Astrocyte (in vitro differentiated cells and primary cell): ENCODE results near the gene CALR3. TPM values are rescaled to one million over a fixed set of nuclear protein-coding genes. Genes with fewer than 3 reads are reported as not detected.

Source experiments
- DNase-seq: peaks from one replicate; pipeline ENCODE4 v3.0.0-alpha.2; 2010; ENCODE audit warnings: low read depth
- FAIRE-seq: peaks from 2 replicates; lab custom pipeline; 2011; peaks lifted over from hg19 to GRCh38; lab: Jason Lieb, UNC
- H2AFZ ChIP-seq: 2 replicates; pipeline ENCODE4 v1.6.0; 2012; ENCODE audit warnings: low read depth, low read length, inconsistent platforms
- H3K27ac ChIP-seq: 2 replicates; pipeline ENCODE4 v1.5.1; 2011; ENCODE audit warnings: low read depth, low read length, inconsistent platforms
- H3K27me3 ChIP-seq: 2 replicates; pipeline ENCODE4 v1.6.0; 2011; ENCODE audit warnings: low read length, inconsistent platforms; ENCODE audit not compliant: insufficient read depth
- H3K36me3 ChIP-seq: 2 replicates; pipeline ENCODE4 v1.5.1; 2011; ENCODE audit warnings: low read length, inconsistent platforms; ENCODE audit not compliant: insufficient read depth
- H3K4me1 ChIP-seq: 2 replicates; pipeline ENCODE4 v1.5.1; 2011; ENCODE audit warnings: low read length, inconsistent platforms; ENCODE audit not compliant: insufficient read depth
- H3K4me2 ChIP-seq: 2 replicates; pipeline ENCODE4 v1.6.0; 2012; ENCODE audit warnings: low read length, inconsistent platforms
- H3K4me3 ChIP-seq: 2 replicates; pipeline ENCODE4 v1.5.1; 2011; ENCODE audit warnings: low read depth, mild to moderate bottlenecking, low read length, inconsistent platforms; ENCODE audit not compliant: insufficient read depth
- H3K79me2 ChIP-seq: 2 replicates; pipeline ENCODE4 v1.6.0; 2012; ENCODE audit warnings: mild to moderate bottlenecking, low read length, inconsistent platforms; ENCODE audit not compliant: insufficient read depth
- H3K9ac ChIP-seq: 2 replicates; pipeline ENCODE4 v1.6.0; 2012; ENCODE audit warnings: mild to moderate bottlenecking, low read length, inconsistent platforms
- H3K9me3 ChIP-seq: 2 replicates; pipeline ENCODE4 v1.5.1; 2012; ENCODE audit warnings: low read depth, mild to moderate bottlenecking, low read length, inconsistent platforms; ENCODE audit not compliant: insufficient read depth
- H4K20me1 ChIP-seq: 2 replicates; pipeline ENCODE4 v1.6.0; 2012; ENCODE audit warnings: low read length, inconsistent platforms; ENCODE audit not compliant: insufficient read depth
- H3K27ac Mint-ChIP-seq: one replicate; pipeline ENCODE4 v1.8.0; 2021; ENCODE audit warnings: mild to moderate bottlenecking, mixed read lengths; ENCODE audit not compliant: unreplicated experiment
- H3K27me3 Mint-ChIP-seq: one replicate; pipeline ENCODE4 v1.8.0; 2021; ENCODE audit warnings: low read depth, mixed read lengths; ENCODE audit not compliant: unreplicated experiment
- H3K36me3 Mint-ChIP-seq: one replicate; pipeline ENCODE4 v1.8.0; 2021; ENCODE audit warnings: low read depth, mixed read lengths; ENCODE audit not compliant: unreplicated experiment
- H3K4me1 Mint-ChIP-seq: one replicate; pipeline ENCODE4 v1.8.0; 2021; ENCODE audit warnings: low read depth, mixed read lengths; ENCODE audit not compliant: unreplicated experiment
- H3K4me3 Mint-ChIP-seq: one replicate; pipeline ENCODE4 v1.8.0; 2021; ENCODE audit warnings: mild to moderate bottlenecking, moderate library complexity, mixed read lengths; ENCODE audit not compliant: unreplicated experiment
- H3K9me3 Mint-ChIP-seq: one replicate; pipeline ENCODE4 v1.8.0; 2021; ENCODE audit warnings: mild to moderate bottlenecking, mixed read lengths; ENCODE audit not compliant: unreplicated experiment
- CTCF ChIP-seq: IDR thresholded peaks from 2 replicates; pipeline ENCODE4 v1.5.1; 2011; ENCODE audit warnings: low read depth, mild to moderate bottlenecking, inconsistent platforms, low read length, moderate library complexity; ENCODE audit not compliant: insufficient read depth
- EZH2 ChIP-seq: IDR thresholded peaks from 2 replicates; pipeline ENCODE4 v1.6.1; 2012; ENCODE audit warnings: mild to moderate bottlenecking, low read length, inconsistent platforms; ENCODE audit not compliant: insufficient read depth
- total RNA-seq: library from RNA; stranded (reverse); gene quantifications from 2 replicates; pipeline ENCODE4 v1.2.1, GENCODE V29; 2021

The CALR3 gene
- total RNA-seq, 1 donor from 2014 or later: not detected

DNA sequence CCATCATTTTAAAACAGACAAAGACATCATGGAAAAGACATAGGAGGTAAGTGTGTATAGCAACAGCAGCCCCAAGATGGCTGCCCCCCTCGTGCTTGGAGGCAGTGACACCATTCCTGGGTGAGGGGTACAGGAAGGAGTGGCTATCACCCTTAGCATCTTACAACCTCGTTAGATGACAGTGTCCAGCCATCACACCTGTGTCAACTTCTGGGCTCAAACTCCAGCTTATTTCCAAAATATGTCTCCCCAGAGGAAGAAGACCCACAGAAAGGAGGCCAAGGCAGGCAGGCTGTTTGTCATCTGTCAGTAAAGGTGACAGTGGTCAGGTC, 51.7 kb downstream of the CALR3 start:
- Mint-ChIP-seq H3K27me3 (no peaks in the 10 kb centered on the region), H3K4me3 (no peak overlapping the region), H3K9me3 (no peaks in the 10 kb centered on the region), H3K36me3 (peaks cover 11% of the 10 kb centered on the region), H3K4me1 (peaks cover 25% of the 10 kb centered on the region), H3K27ac (no peak overlapping the region)
- H3K9me3 ChIP-seq: no peaks in the 10 kb centered on the region
- DNase-seq: no peak
- no peak overlapping the region for H2AFZ ChIP-seq
- no peak overlapping the region for H3K9ac ChIP-seq
- H3K4me1 ChIP-seq: peaks cover 37% of the 10 kb centered on the region
- no peaks in the 10 kb centered on the region for H3K27me3 ChIP-seq
- H3K79me2 ChIP-seq: peaks cover 60% of the 10 kb centered on the region
- FAIRE-seq: no peak
- no peak overlapping the region for H3K27ac ChIP-seq
- no peak overlapping the region for H3K4me3 ChIP-seq
- no peak for TF ChIP-seq CTCF
- no peak for TF ChIP-seq EZH2
- H3K4me2 ChIP-seq: no peak overlapping the region
- peaks cover 3% of the 10 kb centered on the region for H3K36me3 ChIP-seq
- H4K20me1 ChIP-seq: peaks cover 80% of the 10 kb centered on the region

DNA sequence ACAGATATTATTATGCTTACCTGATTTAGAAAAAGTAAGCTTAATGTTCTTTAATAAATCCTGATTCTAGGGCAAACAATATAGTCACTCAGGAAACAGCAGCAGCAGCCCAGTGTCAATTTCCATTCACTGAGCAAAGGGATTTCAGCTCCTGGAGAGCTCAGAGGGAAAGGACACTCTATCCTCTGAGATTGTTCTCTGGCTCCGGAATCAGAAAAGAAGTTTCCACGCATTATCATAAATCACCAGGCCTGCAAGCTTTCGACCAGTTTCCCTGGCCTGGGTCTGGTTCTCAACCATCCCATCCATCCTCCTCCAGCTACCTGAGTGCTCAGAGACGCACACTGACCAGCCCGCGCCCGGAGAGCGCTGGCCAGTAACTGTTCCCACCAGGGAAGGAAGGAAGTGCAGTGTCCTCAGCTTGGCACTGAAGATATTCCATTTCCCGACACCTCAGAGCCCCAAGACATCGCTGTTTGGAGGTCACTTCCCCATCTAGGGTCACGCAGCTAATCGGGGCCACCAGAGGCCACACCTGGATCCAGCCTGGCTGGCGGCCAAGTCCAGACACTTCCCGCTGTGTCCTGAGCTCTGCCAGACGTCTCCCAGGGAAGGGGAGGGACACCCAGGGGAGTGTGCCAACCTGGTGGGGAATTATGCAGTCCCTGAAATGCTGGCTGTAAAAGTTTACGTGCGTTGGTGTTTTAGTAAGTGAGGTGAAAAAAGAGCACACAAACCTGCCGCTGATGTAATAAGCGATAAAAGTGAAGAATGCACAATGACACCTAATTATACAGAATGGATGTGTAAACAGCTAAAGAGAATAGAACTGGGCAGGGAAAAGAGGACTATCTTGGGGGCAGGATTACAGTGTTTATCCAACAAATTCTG, 53.3 kb downstream of the CALR3 start:
- H3K4me3 ChIP-seq: no peak overlapping the region
- no peak overlapping the region for H3K4me2 ChIP-seq
- no peak for TF ChIP-seq CTCF
- no peak for TF ChIP-seq EZH2
- H2AFZ ChIP-seq: no peak overlapping the region
- peak overlapping the region; percentile 22 for H3K9ac ChIP-seq
- Mint-ChIP-seq H3K9me3 (no peaks in the 10 kb centered on the region), H3K4me1 (peaks cover 22% of the 10 kb centered on the region), H3K27me3 (no peaks in the 10 kb centered on the region), H3K4me3 (peak overlapping the region; percentile 57), H3K36me3 (peaks cover 14% of the 10 kb centered on the region), H3K27ac (peak overlapping the region; percentile 47)
- FAIRE-seq: no peak
- H3K4me1 ChIP-seq: peaks cover 37% of the 10 kb centered on the region
- no peak for DNase-seq
- H3K9me3 ChIP-seq: no peaks in the 10 kb centered on the region
- H3K79me2 ChIP-seq: peaks cover 46% of the 10 kb centered on the region
- H3K27me3 ChIP-seq: no peaks in the 10 kb centered on the region
- peaks cover 10% of the 10 kb centered on the region for H3K36me3 ChIP-seq
- H3K27ac ChIP-seq: no peak overlapping the region
- peaks cover 64% of the 10 kb centered on the region for H4K20me1 ChIP-seq

DNA sequence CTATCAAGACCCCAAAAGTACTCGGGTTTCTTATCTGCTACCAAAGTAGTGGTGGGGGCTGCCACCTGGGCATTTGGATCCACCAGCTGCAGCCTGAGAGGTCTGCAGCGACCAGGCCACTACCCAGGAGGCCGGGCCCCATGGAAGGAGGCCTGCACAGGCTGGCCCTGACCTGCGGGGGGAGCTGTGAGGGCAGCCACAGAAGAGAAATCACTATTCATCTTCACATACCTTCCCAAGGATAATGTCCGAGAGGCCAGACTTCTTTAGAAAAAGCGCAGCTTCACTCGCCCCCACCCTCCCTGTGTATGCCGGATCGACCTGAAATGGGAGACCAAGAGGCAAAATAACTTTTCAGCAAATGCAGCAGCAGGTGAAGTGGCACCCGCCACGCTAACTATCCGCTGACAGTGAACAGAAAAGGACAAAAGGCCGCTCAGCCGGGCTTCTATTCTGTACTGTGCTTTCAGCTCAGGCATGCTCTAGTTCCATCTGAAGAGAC, 54.3 kb downstream of the CALR3 start:
- TF ChIP-seq CTCF (peak; percentile 36), EZH2 (no peak)
- no peaks in the 10 kb centered on the region for H3K9me3 ChIP-seq
- H3K36me3 ChIP-seq: peaks cover 10% of the 10 kb centered on the region
- Mint-ChIP-seq H3K27ac (no peak overlapping the region), H3K36me3 (peaks cover 15% of the 10 kb centered on the region), H3K4me1 (peaks cover 24% of the 10 kb centered on the region), H3K27me3 (no peaks in the 10 kb centered on the region), H3K4me3 (no peak overlapping the region), H3K9me3 (no peaks in the 10 kb centered on the region)
- no peak overlapping the region for H3K4me3 ChIP-seq
- H4K20me1 ChIP-seq: peaks cover 55% of the 10 kb centered on the region
- peaks cover 41% of the 10 kb centered on the region for H3K79me2 ChIP-seq
- H2AFZ ChIP-seq: no peak overlapping the region
- H3K27me3 ChIP-seq: no peaks in the 10 kb centered on the region
- H3K9ac ChIP-seq: no peak overlapping the region
- peaks cover 34% of the 10 kb centered on the region for H3K4me1 ChIP-seq
- DNase-seq (no peak), FAIRE-seq (no peak)
- H3K27ac ChIP-seq: no peak overlapping the region
- no peak overlapping the region for H3K4me2 ChIP-seq
